Measurements from ENCODE around the gene ZNF76. TPM values are rescaled to one million over a fixed set of nuclear protein-coding genes. Genes with fewer than 3 reads are reported as not detected.

The ZNF76 gene
- total and polyA plus RNA-seq, 2 of the 13 experiments (the other 11 are each of a cell fraction or from before 2014, with no cell fraction given) = 13.2 to 26.4 TPM

- Histone ChIP-seq H3K4me2 (ENCODE audit: low read depth, low read length) (no peak overlapping the region), H3K27me3 (ENCODE audit: control insufficient read depth in 1 of 2, insufficient read depth in 2 of 2, low read length in 2 of 2) (no peaks in the 10 kb centered on the region), H3K4me3 (replicated peaks in 1 of 3; ENCODE audit: insufficient read depth in 1 of 3, low read depth in 2 of 3, low read length in 3 of 3) (no peak overlapping the region), H4K20me1 (ENCODE audit: insufficient read depth, low read length) (peaks cover 7% of the 10 kb centered on the region; the same call in 1 of the 2 replicates), H3K79me2 (ENCODE audit: insufficient read depth, low read length) (no peaks in the 10 kb centered on the region), H3K36me3 (replicated peaks in 1 of 2; ENCODE audit: control insufficient read depth in 1 of 2, insufficient read depth in 2 of 2, low read length in 2 of 2) (no peaks in the 10 kb centered on the region), H3K9me3 (ENCODE audit: low read length) (no peaks in the 10 kb centered on the region), H2AFZ (ENCODE audit: low read length) (no peak overlapping the region), H3K27ac (ENCODE audit: extremely low read length, insufficient read depth, low read length) (no peak overlapping the region), H3K4me1 (ENCODE audit: insufficient read depth, low read length) (peaks cover 8% of the 10 kb centered on the region; the same call in 1 of the 2 replicates), H3K9ac (ENCODE audit: insufficient read depth, low read depth, low read length) (no peak overlapping the region)
- in situ Hi-C loops (cut with HindIII; ENCODE audit: extremely low pct_ligation_motif_present, low pct_unique_long_range_greater_than_20kb) = loop anchor here (5.0 kb wide), 1 partner anchor 249 kb away; no protein-coding TSS in a partner anchor
- FAIRE-seq (no peak), DNase-seq (ENCODE audit: low spot score) (no peak), ATAC-seq (no peak)
- ChIA-PET CTCF (ENCODE audit: low intra/inter-chr PET ratio, low total read pairs) (no interaction called here), POLR2A (no interaction called here)
- intact Hi-C loops (cut with micrococcal nuclease; ENCODE audit: unreplicated experiment) = no loop called here
- TF ChIP-seq ZIK1 (CRISPR knock-in tag; IDR thresholded peaks at IDR 0.05; ENCODE audit: borderline replicate concordance, low read depth) = no peak
- no peak for TF ChIP-seq ZNF335 (CRISPR knock-in tag; IDR thresholded peaks at IDR 0.05)
- TF ChIP-seq TRAFD1 (CRISPR knock-in tag; IDR thresholded peaks at IDR 0.05; ENCODE audit: borderline replicate concordance) = no peak
- no peak for TF ChIP-seq ELF1 (CRISPR knock-in tag; IDR thresholded peaks at IDR 0.05)
- no peak for TF ChIP-seq ZUFSP (CRISPR knock-in tag; IDR thresholded peaks at IDR 0.05; ENCODE audit: borderline replicate concordance)
- no peak for TF ChIP-seq MAFF (IDR thresholded peaks at IDR 0.05; ENCODE audit: low read depth, low read length)
- TF ChIP-seq TRIM24 (CRISPR knock-in tag; IDR thresholded peaks at IDR 0.05) = no peak
- TF ChIP-seq ZNF720 (CRISPR knock-in tag; IDR thresholded peaks at IDR 0.05) = no peak
- no peak for TF ChIP-seq SUZ12 (IDR thresholded peaks at IDR 0.05; ENCODE audit: low read depth, low read length)
- no peak for TF ChIP-seq ZNF121 (CRISPR knock-in tag; IDR thresholded peaks at IDR 0.05)
- no peak for TF ChIP-seq SIN3B (IDR thresholded peaks at IDR 0.05; ENCODE audit: low read length)
- BruUV-seq (replicated peaks) = no TSS peak
- 94% methylated on average over 5 of the region's 5 CpGs for WGBS (ENCODE audit: low lambda C conversion rate)
These were observed 23.3 kb upstream of the ZNF76 start for GRCh38 chr6:35236223-35236622.
